ENCODE data around the gene CCDC13. TPM values are rescaled to one million over a fixed set of nuclear protein-coding genes. Genes with fewer than 3 reads are reported as not detected.

CCDC13 gene
- total and polyA plus RNA-seq, 8 donors, result 0.90 to 3.5 (median 2.0) TPM

GRCh38 chr3:42771271-42771670, 1.8 kb downstream of the CCDC13 start:
- H3K36me3 ChIP-seq, result no peaks in the 10 kb centered on the region
- no peak for TF ChIP-seq CTCF (IDR thresholded peaks at IDR 0.05)
- no peaks in the 10 kb centered on the region for H3K27me3 ChIP-seq
- no peak overlapping the region for H3K27ac ChIP-seq
- intact Hi-C loops (cut with DNase I), result no loop called here
- ATAC-seq (no peak), DNase-seq (no peak)
- H3K4me1 ChIP-seq, result peaks cover 0 to 11% of the 10 kb centered on the region in 2 donors
- H3K4me3 ChIP-seq, result no peak overlapping the region
- no peaks in the 10 kb centered on the region for H3K9me3 ChIP-seq

- no peaks in the 10 kb centered on the region for H3K36me3 ChIP-seq
- H3K4me3 ChIP-seq, result no peak overlapping the region
- intact Hi-C loops (cut with DNase I), result no loop called here
- TF ChIP-seq CTCF (IDR thresholded peaks at IDR 0.05), result no peak
- H3K27me3 ChIP-seq, result no peaks in the 10 kb centered on the region
- H3K4me1 ChIP-seq, result peaks cover 0 to 17% of the 10 kb centered on the region in 2 donors
- DNase-seq (peak in 2 of 4 donors; percentile 25 to 75), ATAC-seq (no peak)
- H3K9me3 ChIP-seq, result no peaks in the 10 kb centered on the region
- H3K27ac ChIP-seq, result no peak overlapping the region
Observed at GRCh38 chr3:42769477-42770131, 3.4 kb downstream of the CCDC13 start.

- no peaks in the 10 kb centered on the region for H3K27me3 ChIP-seq
- no peaks in the 10 kb centered on the region for H3K9me3 ChIP-seq
- H3K4me3 ChIP-seq, result no peak overlapping the region
- TF ChIP-seq CTCF (IDR thresholded peaks at IDR 0.05), result no peak
- intact Hi-C loops (cut with DNase I), result no loop called here
- H3K27ac ChIP-seq, result peak overlapping the region in 1 of 2 donors; percentile 28
- no peaks in the 10 kb centered on the region for H3K36me3 ChIP-seq
- ATAC-seq (peak; percentile 19), DNase-seq (no peak)
- H3K4me1 ChIP-seq, result peaks cover 0 to 44% of the 10 kb centered on the region in 2 donors
Observed at GRCh38 chr3:42764561-42765295, 8.3 kb downstream of the CCDC13 start.

GRCh38 chr3:42764115-42764514, 8.9 kb downstream of the CCDC13 start:
- no peak overlapping the region for H3K4me3 ChIP-seq
- no peak for TF ChIP-seq CTCF (IDR thresholded peaks at IDR 0.05)
- ATAC-seq, result peak; percentile 74
- H3K36me3 ChIP-seq, result no peaks in the 10 kb centered on the region
- peak overlapping the region in 1 of 2 donors; percentile 28 for H3K27ac ChIP-seq
- H3K9me3 ChIP-seq, result no peaks in the 10 kb centered on the region
- peaks cover 0 to 44% of the 10 kb centered on the region in 2 donors for H3K4me1 ChIP-seq
- intact Hi-C loops (cut with DNase I), result no loop called here
- peak in 2 of 4 donors; percentile 28 to 62 for DNase-seq
- no peaks in the 10 kb centered on the region for H3K27me3 ChIP-seq

GRCh38 chr3:42763021-42763420, 10.0 kb downstream of the CCDC13 start:
- Histone ChIP-seq H3K9me3 (no peaks in the 10 kb centered on the region), H3K4me1 (peaks cover 0 to 44% of the 10 kb centered on the region in 2 donors), H3K36me3 (no peaks in the 10 kb centered on the region), H3K27me3 (no peaks in the 10 kb centered on the region), H3K27ac (peak overlapping the region in 1 of 2 donors; percentile 83), H3K4me3 (no peak overlapping the region)
- ATAC-seq, result no peak
- DNase-seq, result no peak
- no peak for TF ChIP-seq CTCF (IDR thresholded peaks at IDR 0.05)
- intact Hi-C loops (cut with DNase I), result no loop called here

Data from left lung (tissue), 10 donors.